Body of pancreas (tissue), 4 donors: ENCODE measurements around the gene C4orf50. TPM values are rescaled to one million over a fixed set of nuclear protein-coding genes. Genes with fewer than 3 reads are reported as not detected.

Source experiments
- ATAC-seq: fragments of 150-250 bp; one replicate; pipeline ENCODE4 v1.9.1; 2016
- DNase-seq, 4 donors: peaks; one replicate each; pipeline ENCODE4 v3.0.0-alpha.2; 2019
- H3K27ac ChIP-seq, 4 donors: fragments of 200-600 bp; sonication (generic); 1 replicate in 3 of 4; 2 replicates in 1 of 4; pipeline versions ENCODE4 v1.5.1 to v1.6.1; 2016 to 2019; ENCODE audit warnings: mild to moderate bottlenecking in 1 of 4, mixed read lengths in 1 of 4, moderate library complexity in 1 of 4
- H3K27me3 ChIP-seq, 2 donors: fragments of 200-600 bp; sonication (generic); one replicate each; pipeline ENCODE4 v1.6.0; 2016; ENCODE audit warnings: mild to moderate bottlenecking in 1 of 2
- H3K36me3 ChIP-seq, 2 donors: fragments of 200-600 bp; sonication (generic); replicated peaks in 1 of 2; 2 replicates each; pipeline ENCODE4 v1.5.1; 2016; ENCODE audit warnings: low read depth in 2 of 2; ENCODE audit not compliant: insufficient read depth in 1 of 2
- H3K4me1 ChIP-seq: fragments of 200-600 bp; sonication (generic); one replicate; pipeline ENCODE4 v1.6.0; 2016
- H3K4me3 ChIP-seq, 2 donors: fragments of 200-600 bp; sonication (generic); 1 replicate in 1 of 2; 2 replicates in 1 of 2; pipeline ENCODE4 v1.5.1; 2016 to 2019
- H3K9me3 ChIP-seq, 3 donors: fragments of 200-600 bp; sonication (generic); 1 replicate in 2 of 3; 2 replicates in 1 of 3; pipeline ENCODE4 v1.5.1; 2016
- POLR2A ChIP-seq, 3 donors: fragments of 450-650 bp; IDR thresholded peaks; one replicate each; pipeline ENCODE4 v1.6.1; 2016; ENCODE audit warnings: antibody characterized with exemption in 3 of 3, mild to moderate bottlenecking in 2 of 3
- WGBS, 2 donors: methylation state at CpG; one replicate each; pipeline ENCODE4 v1.1.5; 2017; 5-methylcytosine and 5-hydroxymethylcytosine counted together
- intact Hi-C: fragments of 100-400 bp; cut with DNase I; formaldehyde crosslinking; loops from one replicate; pipeline ENCODE4 v1.15.1; 2023
- microRNA counts, 2 donors: library from miRNA; unstranded; fragments of <30 nt; microRNA quantifications; one replicate each; lab custom pipeline; 2017
- microRNA-seq, 2 donors: library from miRNA; unstranded; fragments of <30 nt; microRNA quantifications; one replicate each; pipeline ENCODE4, GENCODE V29; 2016; ENCODE audit warnings: borderline number of aligned reads in 2 of 2, borderline replicate concordance in 2 of 2
- small RNA-seq: library from RNA; depleted of rRNA; stranded (forward); fragments of <200 nt; gene quantifications from one replicate; pipeline ENCODE3, GENCODE V24; 2016
- total RNA-seq, 2 donors: library from RNA; depleted of rRNA; stranded (reverse); fragments of >200 nt; gene quantifications; one replicate each; pipeline ENCODE4 v1.1.0, GENCODE V29; 2016
- TF ChIP-seq, protein P1 (sequence below), 7 experiments: fragments of 450-650 bp in 4 of 7; fragments of 200-600 bp in 3 of 7; sonication (generic) in 3 of 7; IDR thresholded peaks; one replicate each; pipeline ENCODE4 v1.5.1; 2016 to 2019; ENCODE audit warnings: antibody characterized with exemption in 7 of 7

The C4orf50 gene
- total RNA-seq, 2 donors from 2014 or later = 0.26 TPM; not detected in 1

DNA sequence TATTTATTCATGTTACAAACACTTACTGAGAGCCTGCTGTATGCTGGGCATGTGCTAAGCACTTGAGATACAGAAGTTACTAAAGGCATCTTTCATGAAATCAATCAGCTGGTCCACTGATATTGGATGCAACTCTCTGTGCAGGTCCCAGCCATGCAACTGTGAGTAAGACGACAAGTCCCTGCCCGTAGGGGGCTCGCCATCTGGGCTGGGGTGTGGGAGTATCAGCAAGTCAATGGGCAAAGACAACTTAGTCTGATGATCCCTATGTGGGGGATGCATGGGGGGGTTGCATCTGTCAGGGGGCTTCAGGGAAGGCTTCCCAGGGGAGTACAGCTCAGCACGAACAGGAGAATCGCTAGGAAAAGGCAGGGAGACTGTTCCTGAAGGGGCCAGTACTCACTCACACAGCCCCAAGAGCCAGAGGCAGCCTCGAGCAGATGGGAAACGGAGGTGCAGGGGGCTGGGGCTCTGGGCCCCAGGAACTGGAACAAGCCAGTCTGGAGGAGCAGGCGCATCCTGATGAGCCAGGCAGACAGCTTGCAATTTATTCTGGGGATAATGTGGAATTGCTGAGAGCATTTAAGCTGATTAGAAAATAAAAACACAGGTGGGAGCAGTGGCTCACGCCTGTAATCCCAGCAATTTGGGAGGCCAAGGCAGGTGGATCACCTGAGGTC lies 165.6 kb downstream of the C4orf50 start:
- intact Hi-C loops = no loop called here
- H3K9me3 ChIP-seq = no peaks in the 10 kb centered on the region
- H3K36me3 ChIP-seq = no peaks in the 10 kb centered on the region
- H3K27ac ChIP-seq = no peak overlapping the region
- ATAC-seq (no peak), DNase-seq (no peak)
- TF ChIP-seq, protein P1, sequence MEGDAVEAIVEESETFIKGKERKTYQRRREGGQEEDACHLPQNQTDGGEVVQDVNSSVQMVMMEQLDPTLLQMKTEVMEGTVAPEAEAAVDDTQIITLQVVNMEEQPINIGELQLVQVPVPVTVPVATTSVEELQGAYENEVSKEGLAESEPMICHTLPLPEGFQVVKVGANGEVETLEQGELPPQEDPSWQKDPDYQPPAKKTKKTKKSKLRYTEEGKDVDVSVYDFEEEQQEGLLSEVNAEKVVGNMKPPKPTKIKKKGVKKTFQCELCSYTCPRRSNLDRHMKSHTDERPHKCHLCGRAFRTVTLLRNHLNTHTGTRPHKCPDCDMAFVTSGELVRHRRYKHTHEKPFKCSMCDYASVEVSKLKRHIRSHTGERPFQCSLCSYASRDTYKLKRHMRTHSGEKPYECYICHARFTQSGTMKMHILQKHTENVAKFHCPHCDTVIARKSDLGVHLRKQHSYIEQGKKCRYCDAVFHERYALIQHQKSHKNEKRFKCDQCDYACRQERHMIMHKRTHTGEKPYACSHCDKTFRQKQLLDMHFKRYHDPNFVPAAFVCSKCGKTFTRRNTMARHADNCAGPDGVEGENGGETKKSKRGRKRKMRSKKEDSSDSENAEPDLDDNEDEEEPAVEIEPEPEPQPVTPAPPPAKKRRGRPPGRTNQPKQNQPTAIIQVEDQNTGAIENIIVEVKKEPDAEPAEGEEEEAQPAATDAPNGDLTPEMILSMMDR (IDR thresholded peaks at IDR 0.05) = no peak
- TF ChIP-seq POLR2A (IDR thresholded peaks at IDR 0.05) = no peak
- no peak overlapping the region for H3K4me3 ChIP-seq
- WGBS, 2 donors = 46 to 50% methylated on average over 9 of the region's 9 CpGs
- no peaks in the 10 kb centered on the region for H3K27me3 ChIP-seq
- no peaks in the 10 kb centered on the region for H3K4me1 ChIP-seq

DNA sequence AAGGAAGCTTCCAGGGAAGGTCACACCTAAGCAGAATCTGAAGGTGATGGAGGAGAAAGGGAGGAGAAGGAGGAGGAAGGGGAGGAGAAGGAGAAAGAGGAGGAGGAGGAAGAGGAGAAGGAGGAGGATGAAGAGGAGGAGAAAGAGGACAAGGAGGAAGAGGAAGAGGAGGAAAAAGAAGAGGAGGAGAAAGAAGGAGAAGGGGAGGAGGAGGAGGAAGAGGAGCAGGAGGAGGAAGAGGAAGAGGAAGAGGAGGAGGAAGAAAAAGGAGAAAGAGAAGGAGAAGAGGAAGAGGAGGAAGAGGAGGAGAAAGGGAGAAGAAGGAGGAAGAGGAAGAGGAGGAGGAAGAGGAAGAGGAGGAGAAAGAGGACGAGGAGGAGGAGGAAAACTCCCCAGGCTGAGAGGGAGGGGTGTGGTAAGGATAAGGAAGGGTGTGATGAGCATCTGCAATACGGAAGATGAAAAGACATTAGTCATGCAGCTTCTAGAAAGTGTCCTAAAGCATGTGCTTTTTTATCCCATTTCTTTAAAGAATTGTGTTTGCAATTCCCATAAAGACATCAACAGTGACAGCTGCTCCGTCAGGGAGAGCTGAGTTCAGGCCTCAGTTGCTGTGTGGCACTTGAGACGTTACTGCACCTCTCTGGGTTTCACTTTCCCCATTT lies 166.5 kb downstream of the C4orf50 start:
- Histone ChIP-seq H3K27me3 (no peaks in the 10 kb centered on the region), H3K4me1 (no peaks in the 10 kb centered on the region), H3K9me3 (no peaks in the 10 kb centered on the region), H3K36me3 (no peaks in the 10 kb centered on the region), H3K27ac (no peak overlapping the region), H3K4me3 (no peak overlapping the region)
- WGBS, 2 donors = 43 to 61% methylated on average over 4 of the region's 4 CpGs
- ATAC-seq = no peak
- intact Hi-C loops = no loop called here
- DNase-seq = no peak
- TF ChIP-seq, protein P1 (IDR thresholded peaks at IDR 0.05) = no peak
- TF ChIP-seq POLR2A (IDR thresholded peaks at IDR 0.05) = no peak

MicroRNAs encoded within 50 kb of the gene (microRNA counts, 767-probe panel; counts per million panel counts)
- 0 to 736 counts per million in 2 donors for microRNA hsa-miR-378d (lab: Ali Mortazavi, UCI)

Small RNAs within 50 kb of the gene (microRNA-seq; reads per million reads assigned to microRNA genes)
- 0 reads per million in 2 donors for gene MIR378D1

Small RNAs within 50 kb of the gene (small RNA-seq; reads per million reads assigned to genes)
- not detected for gene MIR378D1

Other genes starting within 250 kb of the C4orf50 start
- 1 to 10 TPM; 1.3 to 1.6 TPM for gene CRMP1, start 125.3 kb downstream of the C4orf50 start, total RNA-seq
- 1 to 10 TPM in 1 of 2 donors, under 1 TPM in 1; 0.78 to 1.3 TPM for gene JAKMIP1, start 182.1 kb upstream of the C4orf50 start, total RNA-seq